GM12873 (cell line): Measurements from ENCODE around the gene KIF17.

Source experiments
- TF ChIP-seq, protein P1 (sequence below): IDR thresholded peaks from 2 replicates; pipeline ENCODE4 v1.5.1; 2012; ENCODE audit warnings: low read depth, mild to moderate bottlenecking, moderate library complexity, low read length, control low read depth; ENCODE audit not compliant: insufficient read depth; ENCODE audit errors: missing control alignments

Gene KIF17

DNA sequence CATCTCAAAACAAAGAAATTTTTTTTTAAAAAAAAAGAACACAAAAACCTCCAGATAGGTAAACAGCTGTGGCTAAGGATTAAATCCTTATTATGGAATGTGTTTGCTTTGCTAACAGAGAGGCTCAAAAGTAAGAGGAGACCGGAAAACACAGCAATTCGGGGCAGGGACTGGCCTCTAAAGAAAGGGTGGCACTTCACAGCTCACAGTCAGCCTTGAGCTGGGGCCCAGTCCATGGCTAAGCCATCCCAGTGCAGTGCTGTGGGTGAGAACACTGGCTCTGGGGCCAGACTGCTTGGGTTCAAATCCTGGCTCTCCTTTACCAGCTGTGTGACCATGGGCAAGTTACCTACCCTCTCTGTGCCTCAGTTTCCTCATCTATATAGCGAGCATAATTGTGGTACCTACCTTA, 28.2 kb downstream of the KIF17 start:
- TF ChIP-seq, protein P1, sequence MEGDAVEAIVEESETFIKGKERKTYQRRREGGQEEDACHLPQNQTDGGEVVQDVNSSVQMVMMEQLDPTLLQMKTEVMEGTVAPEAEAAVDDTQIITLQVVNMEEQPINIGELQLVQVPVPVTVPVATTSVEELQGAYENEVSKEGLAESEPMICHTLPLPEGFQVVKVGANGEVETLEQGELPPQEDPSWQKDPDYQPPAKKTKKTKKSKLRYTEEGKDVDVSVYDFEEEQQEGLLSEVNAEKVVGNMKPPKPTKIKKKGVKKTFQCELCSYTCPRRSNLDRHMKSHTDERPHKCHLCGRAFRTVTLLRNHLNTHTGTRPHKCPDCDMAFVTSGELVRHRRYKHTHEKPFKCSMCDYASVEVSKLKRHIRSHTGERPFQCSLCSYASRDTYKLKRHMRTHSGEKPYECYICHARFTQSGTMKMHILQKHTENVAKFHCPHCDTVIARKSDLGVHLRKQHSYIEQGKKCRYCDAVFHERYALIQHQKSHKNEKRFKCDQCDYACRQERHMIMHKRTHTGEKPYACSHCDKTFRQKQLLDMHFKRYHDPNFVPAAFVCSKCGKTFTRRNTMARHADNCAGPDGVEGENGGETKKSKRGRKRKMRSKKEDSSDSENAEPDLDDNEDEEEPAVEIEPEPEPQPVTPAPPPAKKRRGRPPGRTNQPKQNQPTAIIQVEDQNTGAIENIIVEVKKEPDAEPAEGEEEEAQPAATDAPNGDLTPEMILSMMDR, result no peak

DNA sequence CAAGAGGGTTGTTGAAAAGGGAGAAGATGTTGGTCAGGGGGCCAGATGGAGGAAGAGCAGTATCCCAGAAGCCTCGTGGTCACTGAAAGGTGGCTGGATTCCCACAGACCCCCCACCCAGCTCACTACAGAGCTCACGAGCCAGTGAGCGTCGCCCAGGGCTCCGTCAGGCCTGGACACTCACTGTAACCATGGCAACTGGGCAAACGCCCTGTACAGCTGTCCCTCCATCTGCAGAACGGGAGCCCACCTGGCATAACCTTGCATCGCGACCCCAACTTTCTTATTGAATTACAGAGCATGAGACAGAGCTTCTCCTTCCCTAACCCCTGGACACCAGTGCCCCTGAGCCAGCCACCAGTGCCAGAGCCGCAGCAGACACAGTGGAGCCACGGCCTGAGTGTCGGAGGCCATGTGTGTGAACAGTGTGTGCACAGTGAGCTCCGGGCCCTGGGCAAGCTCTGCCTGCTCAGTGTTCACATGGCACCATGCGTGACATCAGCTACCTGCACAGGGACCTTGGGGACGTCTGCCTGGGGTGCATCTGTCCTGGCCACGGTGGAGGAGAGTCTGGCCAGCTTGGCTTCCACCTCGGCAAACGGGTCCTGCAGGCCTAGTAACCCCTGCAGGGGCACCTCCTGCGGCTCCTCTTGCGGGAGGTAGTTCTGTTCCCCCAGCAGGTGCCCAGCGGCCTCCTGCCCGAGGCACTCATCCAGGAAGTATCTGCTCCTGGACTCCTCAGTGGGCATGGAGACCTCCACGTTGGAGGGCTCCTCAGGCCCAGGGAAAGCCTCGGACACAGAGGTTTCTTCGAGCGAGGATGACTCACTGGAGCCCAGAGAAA, 30.7 kb downstream of the KIF17 start:
- TF ChIP-seq, protein P1, result no peak

DNA sequence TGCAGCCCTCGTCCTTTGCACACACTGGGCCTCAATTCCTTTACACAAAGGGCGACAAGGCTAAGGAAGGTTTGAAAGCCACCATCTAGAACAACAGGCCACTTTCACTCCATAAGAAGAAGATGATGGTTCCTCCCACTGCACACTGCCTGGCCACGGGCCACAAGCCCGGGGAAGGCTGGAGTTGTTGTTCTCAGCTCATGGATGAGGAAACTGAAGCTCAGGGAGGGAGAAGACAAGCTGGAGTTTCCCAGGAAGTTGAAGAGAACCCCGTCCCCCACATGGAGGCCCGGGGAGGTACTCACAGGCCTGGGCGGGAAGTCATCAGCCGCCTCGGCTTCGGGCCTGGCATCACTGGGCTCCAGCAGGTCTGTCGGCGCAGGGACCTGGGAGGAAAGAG, 32.1 kb downstream of the KIF17 start:
- TF ChIP-seq, protein P1, result no peak

GRCh38 chr1:20685099-20685662, 32.6 kb downstream of the KIF17 start:
- TF ChIP-seq, protein P1, result no peak

DNA sequence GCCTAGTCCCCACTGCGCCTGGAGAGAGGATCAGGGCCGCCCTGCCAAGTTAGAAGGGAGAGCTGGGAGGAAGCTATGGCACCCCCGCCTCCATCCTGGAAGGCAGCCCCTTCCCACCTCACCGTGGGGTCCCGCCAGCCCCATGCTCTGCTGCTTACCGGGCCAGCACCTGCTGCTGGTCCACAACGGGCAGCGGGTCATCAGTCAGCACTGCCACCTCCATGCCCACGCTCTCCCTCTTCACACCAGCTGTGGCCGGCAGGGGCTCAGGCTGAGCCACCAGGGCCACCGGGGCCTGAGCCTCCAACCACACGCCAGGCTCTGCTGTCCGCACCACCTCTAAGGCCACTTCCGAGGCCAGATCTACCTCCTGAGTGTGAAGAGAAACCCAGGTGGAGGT, 33.2 kb downstream of the KIF17 start:
- TF ChIP-seq, protein P1, result no peak

GRCh38 chr1:20684050-20684620, 33.7 kb downstream of the KIF17 start:
- TF ChIP-seq, protein P1, result no peak

DNA sequence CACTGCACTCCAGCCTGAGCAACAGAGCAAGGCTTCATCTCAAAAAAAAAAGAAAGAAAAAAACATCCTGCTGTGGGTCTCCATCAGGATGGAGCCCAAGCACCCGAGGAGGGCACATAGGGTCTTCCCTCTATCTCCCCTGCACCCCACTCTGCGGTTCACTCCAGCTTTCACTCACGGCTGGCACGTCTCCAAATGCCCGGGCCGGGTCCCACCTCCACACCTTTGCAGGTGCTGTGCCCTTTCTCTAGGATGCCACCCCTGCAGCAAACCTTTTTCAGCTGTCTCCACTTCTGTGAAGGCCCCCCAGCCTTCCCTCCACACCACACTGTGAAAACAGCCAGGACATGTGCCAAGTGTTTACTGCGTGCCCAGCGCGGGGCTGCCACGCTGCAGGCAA, 34.2 kb downstream of the KIF17 start:
- TF ChIP-seq, protein P1, result no peak
